Activated T-helper 2 cell treated with anti-CD3 and anti-CD28 coated beads, Interferon-gamma antibody, Interleukin-2, Interleukin-4, amounts not matched to agents 10 μg/mL and 5 μg/mL and 100 μg/mL, durations not matched to agents 14 hours and 24 hours and 36 hours (primary cell): ENCODE results near the gene PKP2. TPM values are rescaled to one million over a fixed set of nuclear protein-coding genes. Genes with fewer than 3 reads are reported as not detected.

ENCODE experiments used
- DNase-seq: peaks from one replicate; pipeline ENCODE4 v3.0.0; 2021; ENCODE audit warnings: low spot score
- H3K27ac Mint-ChIP-seq: one replicate; pipeline ENCODE4 v1.8.0; 2021; ENCODE audit warnings: mixed read lengths
- H3K27me3 Mint-ChIP-seq: one replicate; pipeline ENCODE4 v1.8.0; 2021; ENCODE audit warnings: low read depth, mixed read lengths
- H3K36me3 Mint-ChIP-seq: one replicate; pipeline ENCODE4 v1.8.0; 2021; ENCODE audit warnings: low read depth, mixed read lengths
- H3K4me1 Mint-ChIP-seq: one replicate; pipeline ENCODE4 v1.8.0; 2021; ENCODE audit warnings: low read depth, mixed read lengths
- H3K4me3 Mint-ChIP-seq: one replicate; pipeline ENCODE4 v1.8.0; 2021; ENCODE audit warnings: low read depth, mild to moderate bottlenecking, moderate library complexity, mixed read lengths
- H3K9me3 Mint-ChIP-seq: one replicate; pipeline ENCODE4 v1.8.0; 2021; ENCODE audit warnings: mixed read lengths
- intact Hi-C: fragments of 100-400 bp; cut with micrococcal nuclease; formaldehyde crosslinking; loops from one replicate; pipeline ENCODE4 v1.15.1; 2023
- total RNA-seq: library from RNA; stranded (reverse); gene quantifications from 2 replicates; pipeline ENCODE4 v1.2.3, GENCODE V29; 2022

The PKP2 gene
- total RNA-seq, 1 donor from 2014 or later: not detected

DNA sequence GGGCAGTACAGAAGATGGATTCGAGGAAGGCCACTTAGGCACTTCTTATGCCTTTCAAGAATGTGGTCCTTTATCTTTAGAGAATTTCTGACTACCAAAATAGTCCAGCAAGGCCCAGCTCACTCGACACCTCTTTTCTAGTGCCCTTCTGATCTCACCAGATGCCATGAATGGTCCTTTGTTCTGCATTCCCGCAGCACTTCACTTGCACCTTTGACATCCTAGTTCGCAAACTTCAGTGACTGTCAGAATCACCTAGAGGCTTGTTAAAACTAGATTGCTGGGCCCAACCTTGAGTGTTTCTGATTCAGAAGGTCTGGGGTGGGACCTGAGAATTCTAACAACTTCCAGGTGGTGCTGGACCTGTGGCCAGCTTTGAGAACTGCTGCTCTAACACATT, 56.7 kb downstream of the PKP2 start:
- Mint-ChIP-seq H3K36me3 (no peaks in the 10 kb centered on the region), H3K9me3 (no peaks in the 10 kb centered on the region), H3K27me3 (no peaks in the 10 kb centered on the region), H3K4me1 (no peaks in the 10 kb centered on the region), H3K27ac (no peak overlapping the region), H3K4me3 (no peak overlapping the region)
- no peak for DNase-seq
- intact Hi-C loops: no loop called here

DNA sequence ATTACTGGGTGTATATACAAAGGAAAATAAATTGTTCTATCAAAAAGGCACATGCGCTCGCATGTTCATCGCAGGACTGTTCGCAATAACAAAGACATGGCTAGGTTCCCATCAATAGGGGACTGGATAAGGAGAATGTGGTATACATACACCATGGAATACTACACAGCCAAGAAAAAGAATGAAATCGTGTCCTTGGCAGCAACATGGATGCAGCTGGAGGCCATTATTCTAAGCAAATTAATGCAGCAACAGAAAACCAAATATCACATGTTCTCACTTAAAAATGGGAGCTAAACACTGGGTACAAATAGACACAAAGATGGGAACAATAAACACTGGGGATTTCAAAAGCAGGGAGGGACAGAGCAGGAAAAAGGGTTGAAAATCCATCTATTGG, 58.6 kb downstream of the PKP2 start:
- no peak for DNase-seq
- H3K4me3 Mint-ChIP-seq: no peak overlapping the region
- no peaks in the 10 kb centered on the region for H3K36me3 Mint-ChIP-seq
- H3K27ac Mint-ChIP-seq: no peak overlapping the region
- intact Hi-C loops: no loop called here
- peaks cover 3% of the 10 kb centered on the region for H3K27me3 Mint-ChIP-seq
- no peaks in the 10 kb centered on the region for H3K9me3 Mint-ChIP-seq
- no peaks in the 10 kb centered on the region for H3K4me1 Mint-ChIP-seq

DNA sequence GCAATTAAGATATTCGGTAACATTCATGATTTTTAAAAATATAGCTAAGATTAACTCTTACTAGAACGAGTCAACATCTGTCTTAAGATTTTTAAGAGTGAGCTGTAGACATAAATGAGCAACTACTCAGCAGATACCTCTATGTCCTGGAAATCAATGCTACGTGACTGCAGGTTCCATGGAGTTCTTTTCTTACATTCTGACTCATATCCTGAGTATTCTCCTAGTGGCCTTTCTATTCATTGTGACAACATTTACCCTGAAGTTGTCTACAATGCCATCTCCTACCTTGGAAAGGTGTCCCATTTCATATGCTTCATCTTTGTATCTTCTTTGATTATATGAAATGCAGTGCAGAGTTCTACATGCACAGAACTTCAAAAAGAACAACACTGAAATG, 59.9 kb downstream of the PKP2 start:
- Mint-ChIP-seq H3K36me3 (no peaks in the 10 kb centered on the region), H3K4me3 (no peak overlapping the region), H3K4me1 (no peaks in the 10 kb centered on the region), H3K27ac (no peak overlapping the region), H3K9me3 (no peaks in the 10 kb centered on the region), H3K27me3 (peaks cover 3% of the 10 kb centered on the region)
- DNase-seq: no peak
- intact Hi-C loops: no loop called here

DNA sequence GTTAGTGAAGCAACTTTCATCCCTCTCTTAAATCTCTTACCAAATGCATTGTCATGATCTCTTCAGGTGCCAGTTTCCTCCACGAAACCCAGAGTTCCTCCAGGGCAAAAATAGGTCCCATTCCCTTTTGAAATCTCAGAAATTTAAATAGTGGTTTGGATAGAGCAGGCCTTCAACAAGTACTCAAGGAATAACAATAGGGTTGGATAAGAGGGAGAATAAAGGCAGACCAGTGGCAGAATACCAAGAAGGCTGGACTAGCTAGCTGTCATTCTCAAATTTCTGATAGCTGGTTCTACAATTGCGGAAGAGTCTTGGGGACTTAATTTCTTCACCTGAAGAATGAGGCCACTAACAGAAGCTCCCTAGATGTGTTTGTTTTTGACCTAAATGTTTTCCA, 62.5 kb downstream of the PKP2 start:
- H3K4me3 Mint-ChIP-seq: no peak overlapping the region
- intact Hi-C loops: no loop called here
- no peaks in the 10 kb centered on the region for H3K36me3 Mint-ChIP-seq
- no peaks in the 10 kb centered on the region for H3K9me3 Mint-ChIP-seq
- DNase-seq: no peak
- H3K27me3 Mint-ChIP-seq: peaks cover 3% of the 10 kb centered on the region
- no peak overlapping the region for H3K27ac Mint-ChIP-seq
- H3K4me1 Mint-ChIP-seq: no peaks in the 10 kb centered on the region

DNA sequence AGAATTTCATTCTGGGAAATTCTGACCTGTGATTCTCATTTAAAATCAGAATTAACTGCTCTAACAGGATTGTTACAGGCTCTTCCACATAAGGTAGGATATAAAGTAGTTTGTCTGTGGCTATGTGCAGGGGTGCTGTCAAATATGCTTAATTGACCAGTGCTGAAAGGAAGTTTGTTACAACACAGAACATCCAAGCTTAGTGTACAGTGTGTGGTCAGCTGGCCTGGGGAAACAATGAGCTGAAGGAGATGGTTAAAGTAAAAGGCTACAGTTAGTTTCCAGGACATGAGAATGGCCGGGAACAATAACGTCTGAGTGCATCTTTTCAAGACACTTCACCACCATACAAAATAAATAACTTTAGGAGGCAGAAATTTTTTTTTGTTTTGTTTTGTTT, 68.0 kb downstream of the PKP2 start:
- Mint-ChIP-seq H3K4me3 (no peak overlapping the region), H3K27me3 (no peaks in the 10 kb centered on the region), H3K9me3 (no peaks in the 10 kb centered on the region), H3K4me1 (no peaks in the 10 kb centered on the region), H3K36me3 (no peaks in the 10 kb centered on the region), H3K27ac (no peak overlapping the region)
- DNase-seq: no peak
- intact Hi-C loops: no loop called here

DNA sequence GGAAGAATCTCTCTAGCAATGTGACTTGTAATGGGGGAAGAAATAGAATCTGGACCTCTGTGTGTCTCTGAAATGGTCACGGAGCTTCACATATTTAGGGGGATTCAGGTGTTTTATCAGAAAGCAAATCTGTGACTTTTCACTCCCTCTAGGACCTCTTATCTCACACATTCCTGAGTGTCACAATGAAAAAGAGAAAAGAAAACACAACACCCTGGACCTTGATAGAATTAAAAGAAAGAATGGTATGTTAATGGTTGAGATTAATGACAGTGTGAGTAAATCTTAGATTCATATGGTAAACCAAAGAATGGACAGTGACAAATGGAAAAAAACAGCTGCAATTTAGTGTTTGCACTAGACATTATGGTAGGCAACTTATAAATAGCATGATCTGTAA, 68.5 kb downstream of the PKP2 start:
- H3K9me3 Mint-ChIP-seq: no peaks in the 10 kb centered on the region
- H3K4me1 Mint-ChIP-seq: no peaks in the 10 kb centered on the region
- H3K27me3 Mint-ChIP-seq: no peaks in the 10 kb centered on the region
- intact Hi-C loops: no loop called here
- H3K27ac Mint-ChIP-seq: no peak overlapping the region
- no peak for DNase-seq
- H3K36me3 Mint-ChIP-seq: no peaks in the 10 kb centered on the region
- no peak overlapping the region for H3K4me3 Mint-ChIP-seq

DNA sequence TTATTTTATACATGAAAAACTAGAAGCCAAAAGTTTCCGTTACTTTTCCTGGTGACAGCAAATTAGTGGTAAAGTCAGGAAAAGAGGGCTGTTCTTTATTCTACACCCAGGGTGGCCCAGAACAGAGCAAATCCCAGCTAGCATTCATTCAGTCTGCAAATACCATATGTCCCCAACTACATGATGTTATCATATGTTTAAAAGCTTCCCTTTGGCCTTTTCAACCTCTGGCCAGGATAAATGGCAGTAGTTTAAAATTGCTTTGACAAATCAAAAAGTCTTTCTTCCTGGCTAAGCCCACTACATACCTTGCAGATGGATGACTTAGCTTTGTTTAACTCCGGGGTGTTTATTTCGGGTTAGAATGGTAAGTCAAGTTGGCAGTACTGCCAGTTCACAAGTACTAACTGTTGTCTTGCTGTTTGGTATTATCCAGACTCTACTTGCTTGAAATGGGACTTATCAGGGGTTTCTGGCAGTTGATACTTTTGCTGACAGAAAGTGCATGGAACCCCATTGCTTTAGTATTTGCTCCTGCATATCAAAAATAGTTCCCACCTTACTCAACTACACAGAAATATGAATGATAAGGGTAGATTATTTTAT, 69.7 kb downstream of the PKP2 start:
- Mint-ChIP-seq H3K36me3 (no peaks in the 10 kb centered on the region), H3K27me3 (no peaks in the 10 kb centered on the region), H3K27ac (no peak overlapping the region), H3K4me1 (no peaks in the 10 kb centered on the region), H3K4me3 (no peak overlapping the region), H3K9me3 (no peaks in the 10 kb centered on the region)
- intact Hi-C loops: no loop called here
- no peak for DNase-seq

DNA sequence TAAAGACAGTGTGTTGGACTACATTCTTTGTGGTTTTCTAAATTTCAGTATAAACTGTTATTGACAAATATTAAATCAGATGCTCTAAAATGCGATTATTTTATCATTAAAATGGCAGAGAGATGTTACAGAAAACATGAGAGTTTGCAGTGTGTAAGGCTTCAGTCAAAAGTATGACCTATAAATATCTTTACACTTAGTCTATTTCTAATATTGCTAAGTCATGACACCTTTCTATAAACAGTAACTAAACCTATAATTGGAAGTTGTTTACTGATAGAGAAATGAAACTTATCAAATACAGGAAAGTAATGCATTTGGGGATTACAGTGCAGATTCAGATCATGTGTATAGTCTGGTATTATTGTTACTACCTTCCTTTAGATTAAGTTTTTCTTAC, 72.0 kb downstream of the PKP2 start:
- H3K27ac Mint-ChIP-seq: no peak overlapping the region
- H3K27me3 Mint-ChIP-seq: no peaks in the 10 kb centered on the region
- H3K36me3 Mint-ChIP-seq: no peaks in the 10 kb centered on the region
- intact Hi-C loops: no loop called here
- H3K9me3 Mint-ChIP-seq: no peaks in the 10 kb centered on the region
- H3K4me3 Mint-ChIP-seq: no peak overlapping the region
- DNase-seq: no peak
- no peaks in the 10 kb centered on the region for H3K4me1 Mint-ChIP-seq

DNA sequence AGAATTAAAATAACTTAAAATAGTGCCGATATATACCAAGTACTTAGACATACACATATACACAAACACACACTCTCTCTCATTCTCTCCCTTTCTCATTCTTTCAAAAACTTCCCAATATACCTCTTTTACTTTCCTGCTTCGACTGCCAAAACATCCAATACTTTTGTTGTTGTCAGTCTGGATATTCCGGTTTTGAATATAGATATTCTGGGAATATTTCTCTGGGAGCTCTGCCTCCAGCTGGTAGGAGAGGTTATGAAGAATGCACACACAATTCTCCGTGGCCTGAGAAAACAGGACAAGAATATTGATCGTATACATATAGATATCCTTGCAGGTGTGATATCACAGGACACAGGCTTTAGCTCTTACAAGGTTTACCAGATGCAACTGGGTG, 74.2 kb downstream of the PKP2 start:
- Mint-ChIP-seq H3K27ac (no peak overlapping the region), H3K4me1 (no peaks in the 10 kb centered on the region), H3K27me3 (no peaks in the 10 kb centered on the region), H3K9me3 (no peaks in the 10 kb centered on the region), H3K36me3 (no peaks in the 10 kb centered on the region), H3K4me3 (no peak overlapping the region)
- intact Hi-C loops: no loop called here
- DNase-seq: no peak

DNA sequence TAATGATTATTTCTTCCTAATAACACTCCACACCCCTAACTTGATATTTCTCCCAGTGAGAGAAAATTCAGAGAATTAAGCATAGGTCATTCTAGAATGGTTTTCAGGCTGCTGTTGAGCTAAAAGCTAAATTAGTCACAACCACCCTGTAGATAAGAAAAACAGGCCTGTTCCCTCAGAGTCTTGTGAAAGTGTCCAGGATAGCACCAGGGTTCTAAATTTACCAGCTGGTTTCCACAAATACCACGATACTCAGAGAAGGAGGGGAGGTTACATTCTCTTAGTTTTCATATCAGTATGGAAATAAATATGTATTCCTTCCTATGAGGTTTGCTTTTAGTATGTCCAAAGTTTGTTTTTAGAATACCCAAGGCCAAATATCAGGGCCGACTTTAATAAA, 74.9 kb downstream of the PKP2 start:
- Mint-ChIP-seq H3K9me3 (no peaks in the 10 kb centered on the region), H3K27me3 (no peaks in the 10 kb centered on the region), H3K36me3 (no peaks in the 10 kb centered on the region), H3K4me3 (no peak overlapping the region), H3K27ac (no peak overlapping the region), H3K4me1 (no peaks in the 10 kb centered on the region)
- no peak for DNase-seq
- intact Hi-C loops: no loop called here

DNA sequence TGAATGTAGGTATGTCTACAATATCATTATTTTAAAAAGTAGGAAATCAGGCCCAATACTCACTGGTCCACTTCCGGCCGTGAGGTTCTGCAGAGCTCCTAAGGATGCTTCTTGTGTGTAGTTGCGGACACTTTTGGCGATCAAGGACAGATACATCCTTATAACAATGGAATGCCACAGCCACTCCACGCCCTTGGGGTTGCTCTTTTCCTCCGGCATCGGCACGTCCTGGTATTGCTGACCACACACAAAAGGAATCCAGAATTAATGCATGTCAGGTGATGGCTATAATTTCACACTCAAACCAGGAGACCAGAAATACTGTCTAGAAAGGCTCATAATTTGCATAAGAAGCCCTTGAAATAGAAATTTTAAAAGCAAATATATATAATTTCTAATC, 75.3 kb downstream of the PKP2 start:
- H3K36me3 Mint-ChIP-seq: no peaks in the 10 kb centered on the region
- no peak for DNase-seq
- no peaks in the 10 kb centered on the region for H3K27me3 Mint-ChIP-seq
- no peak overlapping the region for H3K27ac Mint-ChIP-seq
- H3K9me3 Mint-ChIP-seq: no peaks in the 10 kb centered on the region
- no peak overlapping the region for H3K4me3 Mint-ChIP-seq
- intact Hi-C loops: no loop called here
- no peaks in the 10 kb centered on the region for H3K4me1 Mint-ChIP-seq

DNA sequence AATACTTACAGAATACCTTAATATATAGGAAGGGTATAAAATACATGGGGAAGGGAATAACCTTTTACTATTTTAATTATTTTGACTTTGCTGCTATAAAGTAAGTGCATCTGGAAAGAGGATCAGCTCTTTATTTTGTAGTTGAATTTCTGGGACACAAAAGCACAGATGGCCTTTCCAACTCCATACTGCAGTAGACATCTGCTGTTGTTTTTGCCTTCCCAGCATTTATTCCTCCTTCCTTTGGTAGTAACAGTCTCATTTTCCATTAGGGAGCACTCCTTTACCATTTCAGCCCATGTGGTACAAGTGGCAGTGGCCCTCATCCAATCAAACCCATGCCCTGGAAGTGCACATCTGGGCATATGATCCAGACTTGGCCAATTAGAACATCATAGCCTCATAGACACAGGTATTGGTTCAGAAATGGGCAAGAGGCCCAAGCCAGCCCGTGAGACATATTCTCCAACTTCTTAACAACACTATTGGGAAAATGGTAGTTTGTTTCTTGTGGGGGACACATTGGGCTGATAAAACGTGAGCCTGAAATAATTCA, 76.1 kb downstream of the PKP2 start:
- no peaks in the 10 kb centered on the region for H3K9me3 Mint-ChIP-seq
- no peaks in the 10 kb centered on the region for H3K36me3 Mint-ChIP-seq
- intact Hi-C loops: no loop called here
- no peak overlapping the region for H3K4me3 Mint-ChIP-seq
- DNase-seq: no peak
- no peak overlapping the region for H3K27ac Mint-ChIP-seq
- H3K4me1 Mint-ChIP-seq: no peaks in the 10 kb centered on the region
- no peaks in the 10 kb centered on the region for H3K27me3 Mint-ChIP-seq

DNA sequence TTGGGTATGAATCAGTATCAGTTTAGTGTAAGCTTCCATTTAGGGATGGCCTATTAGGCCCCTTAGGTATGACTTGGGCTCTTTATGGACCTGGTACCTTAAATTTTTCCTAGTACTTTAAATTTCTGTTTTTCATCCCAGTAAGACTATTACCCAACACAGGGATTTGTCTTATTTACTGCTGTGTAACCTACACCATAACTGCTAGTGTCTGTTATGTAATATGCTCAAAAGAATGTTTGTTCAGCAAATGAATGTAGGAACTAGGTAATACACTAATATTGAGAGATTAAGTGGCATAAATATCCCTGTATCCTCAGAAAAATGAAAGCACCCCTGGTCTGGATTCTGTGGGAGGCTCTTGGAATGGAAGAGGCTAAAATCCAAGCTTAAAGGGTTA, 77.2 kb downstream of the PKP2 start:
- intact Hi-C loops: no loop called here
- no peak for DNase-seq
- Mint-ChIP-seq H3K36me3 (no peaks in the 10 kb centered on the region), H3K27ac (no peak overlapping the region), H3K9me3 (no peaks in the 10 kb centered on the region), H3K4me3 (no peak overlapping the region), H3K27me3 (no peaks in the 10 kb centered on the region), H3K4me1 (no peaks in the 10 kb centered on the region)
